Left hindlimb (tissue), 1 donor: ENCODE measurements around the gene CBLB.

Experiments used
- DNase-seq: peaks from one replicate; pipeline ENCODE4 v3.0.0-alpha.2; 2018

CBLB gene

DNA sequence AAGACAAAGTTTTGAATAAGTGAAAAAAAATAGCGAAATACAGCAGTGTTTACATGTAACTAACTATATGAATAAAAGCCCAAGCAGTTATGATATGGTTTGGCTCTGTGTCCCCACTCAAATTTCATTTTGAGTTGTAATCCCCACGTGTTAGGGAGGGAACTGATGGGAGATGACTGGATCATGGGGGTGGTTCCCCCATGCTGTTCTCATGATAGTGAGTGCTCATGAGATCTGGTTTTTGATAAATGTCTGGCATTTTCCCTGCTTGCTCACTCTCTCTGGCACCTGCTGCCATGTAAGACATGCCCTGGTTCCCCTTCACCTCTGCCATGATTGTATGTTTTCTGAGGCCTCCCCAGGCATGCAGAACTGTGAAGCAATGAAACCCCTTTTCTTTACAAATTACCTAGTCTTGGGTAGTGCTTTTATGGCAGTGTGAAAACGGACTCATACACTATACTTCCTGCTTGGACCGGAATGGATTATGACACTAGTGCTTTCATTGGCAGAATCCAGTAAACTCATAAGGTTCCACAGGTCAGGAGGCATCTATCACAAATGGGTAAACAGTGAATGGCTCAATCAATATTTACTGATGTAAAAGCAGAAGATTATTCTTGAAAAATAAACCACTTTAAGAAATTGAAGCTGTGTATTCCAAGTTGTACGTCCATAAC is 192.1 kb downstream of the CBLB start:
- DNase-seq = no peak

DNA sequence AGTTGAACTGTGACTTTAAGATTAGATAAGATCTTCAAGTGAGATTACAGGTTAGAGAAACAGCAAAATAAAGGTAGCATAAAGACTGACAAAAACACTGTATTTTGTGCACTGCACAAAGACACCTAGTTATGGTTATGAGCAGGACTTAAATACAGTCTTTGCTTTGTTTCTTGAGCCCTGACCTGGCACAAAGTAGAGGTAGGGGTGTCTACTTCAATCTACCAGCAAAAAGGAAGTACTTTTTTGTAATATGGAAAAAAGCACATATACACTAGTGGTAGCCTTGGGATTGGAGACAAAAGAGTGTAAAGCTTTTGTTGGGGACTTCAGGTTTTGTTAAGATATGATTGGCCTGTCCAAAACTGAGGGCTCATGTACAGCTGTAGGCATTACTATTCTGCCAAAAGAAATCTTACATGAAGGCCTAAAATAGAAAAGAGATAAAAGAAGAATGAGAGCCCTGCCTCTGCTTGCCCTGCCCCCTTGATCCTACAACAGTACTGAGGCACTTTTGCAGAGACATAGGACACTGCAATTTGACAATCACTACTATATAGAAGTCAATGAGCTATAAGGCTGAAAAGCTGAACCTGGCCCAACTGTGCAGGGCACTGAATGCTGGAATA is 194.3 kb downstream of the CBLB start:
- DNase-seq = no peak

DNA sequence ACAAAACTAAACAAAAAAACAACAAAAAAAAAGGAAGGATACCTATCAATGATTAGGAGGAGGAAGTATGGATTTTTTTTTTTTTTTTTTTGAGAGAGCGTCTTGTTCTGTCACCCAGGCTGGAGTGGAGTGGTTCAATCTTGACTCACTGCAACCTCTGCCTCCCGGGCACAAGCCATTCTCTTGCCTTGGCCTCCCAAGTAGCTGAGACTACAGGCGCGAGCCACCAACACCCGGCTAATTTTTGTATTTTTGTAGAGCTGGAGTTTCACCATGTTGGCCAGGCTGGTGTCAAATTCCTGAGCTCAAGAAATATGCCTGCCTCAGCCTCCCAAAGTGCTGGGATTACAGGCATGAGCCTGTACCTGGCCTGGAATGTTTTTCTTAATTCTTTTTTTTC is 195.8 kb downstream of the CBLB start:
- no peak for DNase-seq

- DNase-seq = no peak
Observed at GRCh38 chr3:105662306-105662705, 206.5 kb downstream of the CBLB start.

DNA sequence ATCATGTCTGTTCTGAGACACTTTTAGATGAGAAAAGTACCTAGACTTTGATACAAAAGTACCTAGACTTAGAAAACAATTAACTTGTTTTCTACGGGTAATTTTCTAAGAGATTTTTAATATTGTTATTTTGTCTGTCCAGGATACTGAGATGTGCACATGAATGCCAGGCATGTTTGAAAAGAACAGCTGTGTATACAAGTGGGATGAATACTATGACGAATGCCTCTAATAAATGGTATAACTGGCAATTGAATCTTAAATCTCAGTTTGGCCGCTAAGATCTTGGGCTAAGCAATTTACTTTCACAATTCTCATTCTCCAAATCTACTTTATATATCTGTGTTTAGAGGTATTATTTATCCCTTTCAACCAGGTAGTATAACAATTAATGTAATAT is 207.4 kb downstream of the CBLB start:
- no peak for DNase-seq

- DNase-seq = no peak
Observed at GRCh38 chr3:105656651-105657504, 211.9 kb downstream of the CBLB start.

- DNase-seq = no peak
Observed at GRCh38 chr3:105653868-105654267, 214.9 kb downstream of the CBLB start.

DNA sequence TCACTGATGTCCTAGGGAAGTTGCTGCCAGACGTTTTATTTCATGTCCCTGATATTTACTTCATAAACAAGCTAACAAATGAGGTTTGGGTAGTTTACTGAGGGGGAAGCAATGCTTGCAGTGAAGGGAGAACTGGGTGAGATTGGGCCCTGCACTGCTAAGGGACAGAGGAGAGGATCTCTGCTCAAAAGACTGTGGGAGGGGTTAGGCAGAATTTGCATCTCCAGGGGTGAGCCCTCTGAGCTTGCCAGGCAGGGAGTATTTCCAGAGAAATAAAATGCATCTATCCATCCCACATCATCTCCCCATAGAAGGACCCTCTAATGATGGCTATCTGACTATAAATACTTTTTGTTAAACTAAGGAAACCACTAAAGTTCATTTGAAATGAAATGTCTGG is 215.6 kb downstream of the CBLB start:
- DNase-seq = no peak

GRCh38 chr3:105649480-105649879 is 219.3 kb downstream of the CBLB start:
- DNase-seq = no peak

DNA sequence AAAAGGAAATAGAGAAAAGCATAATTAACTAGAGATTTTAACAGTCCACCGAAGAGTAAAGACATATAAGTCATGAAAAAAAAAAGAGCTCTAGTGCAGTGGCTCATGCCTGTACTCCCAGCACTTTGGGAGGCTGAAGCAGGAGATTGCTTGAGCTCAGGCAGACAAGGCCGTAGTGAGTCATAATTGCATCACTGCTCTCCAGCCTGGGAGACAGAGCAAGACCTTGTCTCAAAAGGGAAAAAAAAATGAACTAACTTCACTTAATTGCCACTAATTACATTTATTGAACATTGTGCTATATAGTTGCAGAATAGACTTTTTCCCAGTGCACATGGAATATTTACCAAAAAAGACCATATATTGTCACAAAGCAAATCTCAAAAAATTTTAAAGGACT is 221.8 kb downstream of the CBLB start:
- DNase-seq = no peak

- no peak for DNase-seq
Observed at GRCh38 chr3:105639131-105639530, 229.7 kb downstream of the CBLB start.

GRCh38 chr3:105634708-105635107 is 234.1 kb downstream of the CBLB start:
- DNase-seq = no peak

- no peak for DNase-seq
Observed at GRCh38 chr3:105629718-105630117, 239.1 kb downstream of the CBLB start.

DNA sequence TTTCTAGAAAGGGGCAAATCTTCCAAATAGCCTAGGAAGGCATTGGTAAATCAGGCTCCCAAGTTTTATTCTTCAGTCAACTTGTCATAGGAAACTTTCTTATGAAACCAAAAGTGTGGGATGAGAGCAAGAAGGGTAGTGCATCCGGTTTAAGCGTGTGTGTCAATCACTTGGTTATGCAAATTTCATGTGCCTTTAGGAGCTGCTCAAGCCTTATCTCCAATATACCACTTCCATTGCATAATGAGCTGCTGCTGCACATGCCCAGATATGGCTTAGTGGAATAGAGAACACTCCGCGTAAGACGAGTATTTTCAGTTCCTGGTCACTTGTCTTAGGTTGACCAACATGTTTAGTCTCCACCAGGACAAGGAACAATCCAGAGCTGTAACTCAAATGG is 242.1 kb downstream of the CBLB start:
- no peak for DNase-seq

DNA sequence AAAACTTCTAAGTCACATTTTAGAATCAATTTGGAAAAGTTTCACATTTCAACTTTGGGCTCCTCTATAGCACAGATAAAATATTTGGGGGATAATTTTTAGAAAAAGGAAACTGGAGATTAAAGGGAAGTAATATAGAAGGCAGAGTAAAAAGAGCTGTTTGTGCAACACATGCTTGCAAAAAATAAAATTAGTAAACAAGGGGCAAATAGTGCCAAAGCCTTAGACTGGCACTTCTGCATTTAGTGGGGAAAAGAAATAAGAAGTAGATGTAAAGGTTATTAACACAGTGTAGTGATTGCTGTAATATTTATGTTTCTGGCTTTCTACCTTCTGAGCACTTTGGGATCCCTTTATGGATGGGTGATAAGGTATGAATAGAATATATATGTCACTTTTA is 246.6 kb downstream of the CBLB start:
- DNase-seq = no peak

DNA sequence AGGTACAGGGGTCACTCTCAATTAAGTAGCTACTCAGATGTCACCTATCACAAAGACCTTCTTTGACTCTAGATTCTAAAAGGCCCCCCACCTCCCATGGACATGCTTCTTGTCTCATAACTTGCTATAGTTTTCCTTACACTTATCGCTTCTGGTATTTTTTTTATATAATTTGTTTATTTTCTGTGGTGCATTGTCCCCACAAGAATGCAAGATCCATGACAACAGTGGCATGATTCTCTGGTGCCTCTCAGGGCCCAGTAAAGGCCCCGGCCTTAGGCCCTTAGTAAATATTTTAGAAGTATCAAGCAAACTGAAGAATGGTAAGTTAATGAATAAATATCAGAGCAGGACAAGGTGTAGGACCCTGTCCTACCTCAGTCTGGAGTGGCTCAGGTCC is 248.6 kb downstream of the CBLB start:
- DNase-seq = no peak

GRCh38 chr3:105619651-105620050 is 249.2 kb downstream of the CBLB start:
- DNase-seq = no peak

DNA sequence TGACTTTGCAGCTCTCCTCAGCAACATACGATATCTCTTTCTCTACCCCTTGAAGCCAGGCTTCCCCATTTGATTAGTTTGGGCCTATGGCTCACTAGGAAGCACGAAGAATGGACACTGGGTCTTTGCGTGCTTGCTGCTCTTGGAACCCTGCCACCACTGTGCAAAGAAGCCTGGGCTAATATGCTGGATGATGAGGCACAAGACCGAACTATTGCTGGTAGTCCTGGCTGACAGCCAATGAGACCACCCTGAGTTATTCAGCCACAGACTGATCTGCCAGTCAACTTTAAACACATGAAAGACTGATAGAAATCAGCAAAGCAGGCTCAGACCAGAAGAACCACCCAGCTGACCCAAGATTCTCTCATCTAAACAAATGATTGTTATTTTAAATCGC is 250.3 kb downstream of the CBLB start:
- no peak for DNase-seq

DNA sequence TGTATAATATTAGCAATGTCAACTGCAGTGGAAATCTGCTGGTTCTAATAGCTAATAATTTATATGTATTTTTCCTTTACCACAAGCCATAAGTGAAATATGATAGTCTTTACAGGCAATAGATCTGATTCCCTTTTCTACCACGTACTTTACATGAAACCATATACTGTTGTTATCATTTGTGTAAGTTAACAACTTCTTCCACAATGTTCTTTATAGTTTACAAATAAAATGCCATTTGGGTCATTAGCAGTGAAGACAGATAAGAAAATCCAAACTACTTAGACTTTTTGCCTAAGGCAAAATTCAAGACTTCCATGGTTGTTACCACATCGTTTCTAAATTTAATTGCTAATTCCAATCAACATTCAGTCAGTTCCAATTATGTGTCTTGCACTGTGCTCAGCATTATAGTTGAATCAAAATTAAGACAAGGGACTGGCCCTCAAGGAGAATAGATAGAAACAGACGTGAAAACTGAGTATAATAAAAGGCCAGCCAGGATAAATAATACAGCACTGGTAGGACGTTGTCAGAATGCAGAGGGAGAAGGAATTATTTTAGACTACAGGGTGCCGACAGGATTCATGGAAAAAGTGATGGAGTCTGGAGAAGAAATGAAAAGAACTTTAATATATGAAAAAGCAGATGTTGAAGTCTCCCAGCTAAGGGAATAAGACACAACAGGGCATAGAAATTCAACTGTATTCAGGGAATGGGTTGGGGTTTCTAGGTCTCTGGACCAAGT is 252.3 kb downstream of the CBLB start:
- DNase-seq = no peak

DNA sequence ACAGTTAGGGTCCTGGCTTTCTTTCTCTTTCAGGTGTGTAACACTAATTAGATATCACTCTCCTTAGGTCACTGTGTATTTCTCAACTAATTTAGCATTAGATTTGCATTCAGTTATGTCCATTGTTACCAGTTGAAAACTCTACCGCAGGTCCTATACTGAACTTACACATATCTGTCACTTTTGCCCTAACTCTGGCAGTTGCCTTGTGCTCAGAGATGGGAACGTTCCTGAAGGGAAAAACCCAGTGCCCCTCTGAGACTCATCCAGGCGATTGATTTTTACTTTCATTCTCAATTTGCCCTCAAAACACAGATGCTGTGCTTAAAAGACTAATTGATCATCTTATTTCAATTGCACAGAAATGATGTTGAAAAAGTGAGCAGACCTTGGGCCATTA is 253.0 kb downstream of the CBLB start:
- no peak for DNase-seq

GRCh38 chr3:105614288-105615030 is 254.4 kb downstream of the CBLB start:
- no peak for DNase-seq

GRCh38 chr3:105613120-105613519 is 255.7 kb downstream of the CBLB start:
- no peak for DNase-seq
